Skeletal muscle tissue (tissue), 4 donors: Measurements from ENCODE around the gene ANGPTL2. TPM values are rescaled to one million over a fixed set of nuclear protein-coding genes. Genes with fewer than 3 reads are reported as not detected.
A peak's percentile ranks its signal among the peaks of the same experiment; 100 is the strongest.
"Not testable (repeated sequence)": the region's sequence is repeated elsewhere in the genome, so short reads cannot be mapped to it uniquely, and the experiment has no call there.

Experiments used
- H3K27ac ChIP-seq: one replicate; pipeline ENCODE4 v1.7.0; 2013; ENCODE audit warnings: mild to moderate bottlenecking, low read depth, low read length, inconsistent platforms
- H3K27me3 ChIP-seq, 3 donors: one replicate each; pipeline ENCODE4 v1.7.0; 2013; ENCODE audit warnings: low read length in 3 of 3; ENCODE audit not compliant: control insufficient read depth in 3 of 3, insufficient read depth in 3 of 3
- H3K36me3 ChIP-seq, 3 donors: one replicate each; pipeline ENCODE4 v1.7.0; 2013; ENCODE audit warnings: low read length in 3 of 3; ENCODE audit not compliant: control insufficient read depth in 3 of 3, insufficient read depth in 3 of 3
- H3K4me1 ChIP-seq, 3 donors: one replicate each; pipeline ENCODE4 v1.7.0; 2013; ENCODE audit warnings: low read length in 3 of 3, mild to moderate bottlenecking in 3 of 3; ENCODE audit not compliant: control insufficient read depth in 3 of 3, insufficient read depth in 3 of 3
- H3K4me3 ChIP-seq, 3 donors: one replicate each; pipeline ENCODE4 v1.7.0; 2013; ENCODE audit warnings: low read length in 3 of 3
- H3K9ac ChIP-seq, 3 donors: one replicate each; pipeline ENCODE4 v1.7.0; 2013; ENCODE audit warnings: low read length in 3 of 3, mild to moderate bottlenecking in 3 of 3, moderate library complexity in 2 of 3, low read depth in 1 of 3
- H3K9me3 ChIP-seq, 3 donors: one replicate each; pipeline ENCODE4 v1.7.0; 2013; ENCODE audit warnings: low read length in 3 of 3; ENCODE audit not compliant: control insufficient read depth in 3 of 3
- total RNA-seq: library from RNA; depleted of rRNA; stranded (reverse); fragments of >200 nt; gene quantifications from one replicate; pipeline ENCODE4 v1.2.3, GENCODE V29; 2014
- donor health status: Osteomylitis.

Gene ANGPTL2, protein sequence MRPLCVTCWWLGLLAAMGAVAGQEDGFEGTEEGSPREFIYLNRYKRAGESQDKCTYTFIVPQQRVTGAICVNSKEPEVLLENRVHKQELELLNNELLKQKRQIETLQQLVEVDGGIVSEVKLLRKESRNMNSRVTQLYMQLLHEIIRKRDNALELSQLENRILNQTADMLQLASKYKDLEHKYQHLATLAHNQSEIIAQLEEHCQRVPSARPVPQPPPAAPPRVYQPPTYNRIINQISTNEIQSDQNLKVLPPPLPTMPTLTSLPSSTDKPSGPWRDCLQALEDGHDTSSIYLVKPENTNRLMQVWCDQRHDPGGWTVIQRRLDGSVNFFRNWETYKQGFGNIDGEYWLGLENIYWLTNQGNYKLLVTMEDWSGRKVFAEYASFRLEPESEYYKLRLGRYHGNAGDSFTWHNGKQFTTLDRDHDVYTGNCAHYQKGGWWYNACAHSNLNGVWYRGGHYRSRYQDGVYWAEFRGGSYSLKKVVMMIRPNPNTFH
- 37.6 TPM for total RNA-seq

GRCh38 chr9:127122176-127123063, at the start of gene ANGPTL2:
TSS of gene ANGPTL2 (minus strand) at chr9:127122635. CDS start at chr9:127108731, 13,904 bp downstream.
- peak within 1 kb of the TSS; percentile 94 for H3K27ac ChIP-seq
- no peaks in the 10 kb centered on the region for H3K9me3 ChIP-seq
- peak within 1 kb of the TSS; percentile 94 to 97 (median 95) for H3K4me3 ChIP-seq
- H3K36me3 ChIP-seq: peaks cover 0 to 8% (median 7%) of the 10 kb centered on the region in 3 donors
- H3K4me1 ChIP-seq: peaks cover 54 to 61% (median 55%) of the 10 kb centered on the region in 3 donors
- no peaks in the 10 kb centered on the region for H3K27me3 ChIP-seq
- H3K9ac ChIP-seq: peak within 1 kb of the TSS; percentile 95 to 98 (median 98)

GRCh38 chr9:127171348-127171747, 48.9 kb upstream of the ANGPTL2 start:
- H3K4me3 ChIP-seq, H3K36me3 ChIP-seq, H3K9me3 ChIP-seq, H3K9ac ChIP-seq, H3K27ac ChIP-seq, H3K27me3 ChIP-seq: not testable (repeated sequence)
- H3K4me1 ChIP-seq: peaks cover 0 to 13% (median 6%) of the 10 kb centered on the region in 3 donors

DNA sequence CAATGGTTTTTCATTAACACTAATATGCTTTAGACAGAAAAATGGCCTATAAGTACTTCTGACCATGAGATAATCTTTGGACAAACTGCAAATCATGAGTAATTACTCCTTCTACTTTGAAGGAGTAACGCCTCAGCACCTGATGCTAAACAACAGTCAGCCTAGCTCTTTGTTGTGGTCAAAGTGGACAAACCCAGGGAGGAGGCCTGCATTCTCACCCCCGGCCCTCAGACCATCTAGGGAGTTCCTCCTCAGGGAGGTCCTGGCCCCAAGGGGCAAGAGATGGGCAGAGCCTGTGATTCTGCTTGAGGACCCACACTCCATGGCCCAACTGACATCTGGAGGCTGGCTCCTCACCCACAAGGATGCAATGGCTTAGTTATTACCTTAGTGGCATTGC, 48.2 kb upstream of the ANGPTL2 start:
- Histone ChIP-seq H3K9ac (no peak overlapping the region), H3K27ac (no peak overlapping the region), H3K4me1 (peaks cover 0 to 6% (median 3%) of the 10 kb centered on the region in 3 donors), H3K9me3 (no peaks in the 10 kb centered on the region), H3K27me3 (no peaks in the 10 kb centered on the region), H3K36me3 (peaks cover 0 to 4% (median 0%) of the 10 kb centered on the region in 3 donors), H3K4me3 (no peak overlapping the region)

- Histone ChIP-seq H3K4me1 (peaks cover 0 to 5% (median 2%) of the 10 kb centered on the region in 3 donors), H3K9ac (no peak overlapping the region), H3K27me3 (no peaks in the 10 kb centered on the region), H3K36me3 (peaks cover 0 to 4% (median 0%) of the 10 kb centered on the region in 3 donors), H3K27ac (no peak overlapping the region), H3K9me3 (no peaks in the 10 kb centered on the region), H3K4me3 (no peak overlapping the region)
Measured at GRCh38 chr9:127170103-127170502, 47.7 kb upstream of the ANGPTL2 start.

GRCh38 chr9:127169575-127169883, 47.1 kb upstream of the ANGPTL2 start:
- Histone ChIP-seq H3K9me3 (no peaks in the 10 kb centered on the region), H3K36me3 (peaks cover 0 to 4% (median 0%) of the 10 kb centered on the region in 3 donors), H3K9ac (no peak overlapping the region), H3K4me1 (peaks cover 0 to 2% (median 0%) of the 10 kb centered on the region in 3 donors), H3K4me3 (no peak overlapping the region), H3K27ac (no peak overlapping the region), H3K27me3 (no peaks in the 10 kb centered on the region)

DNA sequence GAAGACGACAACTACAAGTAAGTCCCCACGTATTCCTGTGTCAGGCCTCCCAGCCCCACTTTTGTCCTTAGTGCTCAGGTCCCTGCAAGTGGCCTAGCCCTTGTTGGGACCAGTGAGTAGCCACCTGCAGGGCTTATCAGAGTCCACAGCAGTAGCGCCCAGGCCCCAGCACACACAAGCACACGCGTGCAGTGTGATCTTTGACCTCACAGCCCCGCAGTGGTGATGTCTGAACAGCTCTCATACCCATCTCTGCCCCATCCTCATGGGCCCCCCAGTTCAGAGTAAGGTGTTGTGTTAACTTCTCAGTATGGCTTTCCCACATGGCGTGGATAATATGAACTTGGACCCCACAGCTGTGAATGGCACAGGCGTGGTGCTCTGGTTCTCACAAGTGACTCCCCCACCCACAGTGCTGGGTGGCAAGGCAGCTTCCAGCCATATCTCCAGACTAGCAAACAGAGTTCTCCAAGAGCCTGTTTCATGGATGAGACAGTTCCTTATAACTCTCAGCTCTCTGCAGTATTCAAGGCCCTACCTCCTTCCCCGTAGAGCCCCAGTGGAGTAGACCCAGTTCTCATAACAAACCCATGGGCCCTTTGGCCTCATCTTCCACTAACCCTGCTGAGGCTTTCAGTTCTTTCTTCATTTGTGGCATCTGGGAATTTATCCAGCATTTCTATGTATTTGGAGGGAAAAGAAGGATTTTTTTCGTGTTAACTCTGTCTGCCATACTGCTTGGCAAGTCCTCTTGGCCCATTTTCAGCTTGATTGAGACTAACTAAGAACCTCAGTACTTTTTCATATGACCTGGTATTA, 46.5 kb upstream of the ANGPTL2 start:
- H3K4me1 ChIP-seq: peaks cover 0 to 2% (median 0%) of the 10 kb centered on the region in 3 donors
- H3K27ac ChIP-seq: no peak overlapping the region
- no peaks in the 10 kb centered on the region for H3K27me3 ChIP-seq
- H3K36me3 ChIP-seq: peaks cover 0 to 4% (median 0%) of the 10 kb centered on the region in 3 donors
- H3K9ac ChIP-seq: no peak overlapping the region
- H3K9me3 ChIP-seq: no peaks in the 10 kb centered on the region
- H3K4me3 ChIP-seq: no peak overlapping the region

DNA sequence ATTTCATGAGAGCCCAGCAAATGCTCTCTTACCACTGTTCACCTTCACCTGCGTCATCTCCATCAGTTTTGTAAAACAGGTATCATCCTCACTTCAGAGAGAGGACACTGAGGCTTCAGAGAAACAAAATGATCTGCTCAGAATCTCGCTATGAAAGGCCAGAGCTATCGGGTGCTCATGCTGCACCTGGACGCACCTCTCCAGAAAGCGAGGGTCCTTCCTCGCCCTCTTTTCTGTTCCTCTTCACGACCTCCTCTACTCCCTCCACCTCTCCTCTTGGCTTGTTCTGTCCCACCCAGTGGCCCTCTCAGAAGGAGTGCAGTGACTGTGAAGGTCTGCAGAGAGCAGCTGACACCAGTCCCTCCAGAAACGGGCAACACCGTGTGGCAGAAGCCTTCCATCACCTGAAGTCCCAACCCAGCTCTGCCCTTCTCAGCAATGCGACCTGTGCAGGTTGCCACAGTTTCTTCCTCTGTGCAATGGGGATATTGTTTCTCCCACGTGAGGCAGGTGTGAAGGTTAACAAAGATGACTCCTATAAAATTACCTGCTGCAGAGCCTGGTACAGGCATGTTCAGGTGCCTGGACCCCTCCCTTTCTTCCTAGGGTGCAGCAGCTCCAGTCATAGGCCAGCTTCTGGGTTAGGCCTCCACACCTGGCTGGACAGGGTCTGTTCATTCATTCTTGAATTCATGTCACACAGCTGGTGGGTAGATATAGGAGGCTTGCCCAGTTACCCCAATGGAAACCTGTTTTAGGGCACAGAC, 45.3 kb upstream of the ANGPTL2 start:
- Histone ChIP-seq H3K27me3 (no peaks in the 10 kb centered on the region), H3K9me3 (no peaks in the 10 kb centered on the region), H3K9ac (no peak overlapping the region), H3K4me3 (no peak overlapping the region), H3K36me3 (peaks cover 0 to 4% (median 0%) of the 10 kb centered on the region in 3 donors), H3K27ac (no peak overlapping the region), H3K4me1 (peaks cover 4 to 7% (median 5%) of the 10 kb centered on the region in 3 donors)

GRCh38 chr9:127166651-127167524, 44.5 kb upstream of the ANGPTL2 start:
- Histone ChIP-seq H3K4me3 (no peak overlapping the region), H3K27me3 (no peaks in the 10 kb centered on the region), H3K9ac (no peak overlapping the region), H3K4me1 (peaks cover 8 to 11% (median 9%) of the 10 kb centered on the region in 3 donors), H3K36me3 (peaks cover 0 to 4% (median 0%) of the 10 kb centered on the region in 3 donors), H3K27ac (no peak overlapping the region), H3K9me3 (no peaks in the 10 kb centered on the region)
